H1 (cell line): ENCODE results near the gene HORMAD2.

Source experiments
- BCL11A ChIP-seq, 2 experiments: IDR thresholded peaks; one replicate each; pipeline ENCODE4 v1.6.1; 2011; ENCODE audit warnings: low read depth in 2 of 2, low read length in 2 of 2, mild to moderate bottlenecking in 2 of 2
- CEBPB ChIP-seq: IDR thresholded peaks from 2 replicates; pipeline ENCODE4 v1.6.1; 2012; ENCODE audit warnings: low read depth, low read length
- CTCF ChIP-seq, 3 experiments: IDR thresholded peaks; 1 replicate in 2 of 3; 2 replicates in 1 of 3; pipeline versions ENCODE4 v1.5.1 to v1.6.1; 2011; ENCODE audit warnings: low read length in 3 of 3, mild to moderate bottlenecking in 3 of 3, inconsistent platforms in 2 of 3, low read depth in 1 of 3, moderate library complexity in 1 of 3; ENCODE audit not compliant: insufficient read depth in 1 of 3; ENCODE audit errors: control extremely low read depth in 1 of 3
- EZH2 ChIP-seq: fragments of 200-600 bp; sonication (generic); IDR thresholded peaks from 2 replicates; pipeline ENCODE4 v1.7.1; 2012; ENCODE audit warnings: low read depth, mild to moderate bottlenecking, moderate library complexity, low read length, inconsistent platforms; ENCODE audit not compliant: severe bottlenecking
- NRF1 ChIP-seq: IDR thresholded peaks from 2 replicates; pipeline ENCODE4 v1.6.1; 2011; ENCODE audit warnings: mild to moderate bottlenecking, low read depth, low read length, improper control_type of control experiment
- POLR2A ChIP-seq, 2 experiments: IDR thresholded peaks; 1 replicate in 1 of 2; 2 replicates in 1 of 2; pipeline ENCODE4 v1.6.1; 2011; ENCODE audit warnings: low read depth in 2 of 2, low read length in 2 of 2, mild to moderate bottlenecking in 2 of 2; ENCODE audit errors: control extremely low read depth in 1 of 2
- POLR2AphosphoS5 ChIP-seq: IDR thresholded peaks from 2 replicates; pipeline ENCODE4 v1.6.1; 2011; ENCODE audit warnings: low read depth, low read length
- RAD21 ChIP-seq, 2 experiments: IDR thresholded peaks in 1 of 2; conservative IDR thresholded peaks in 1 of 2; 2 replicates each; pipeline ENCODE4 v1.6.1; 2011; ENCODE audit warnings: low read depth in 2 of 2, low read length in 2 of 2, improper control_type of control experiment in 1 of 2, inconsistent platforms in 1 of 2, mild to moderate bottlenecking in 1 of 2, moderate library complexity in 1 of 2
- RFX5 ChIP-seq: IDR thresholded peaks from 2 replicates; pipeline ENCODE4 v1.6.1; 2011; ENCODE audit warnings: low read depth, low read length, improper control_type of control experiment, borderline replicate concordance

GRCh38 chr22:30225220-30225927 is 145.1 kb downstream of the HORMAD2 start:
- TF ChIP-seq CTCF (IDR thresholded peaks at IDR 0.05; ENCODE audit: control extremely low read depth in 1 of 3, insufficient read depth in 1 of 3, low read depth in 1 of 3, low read length in 3 of 3) (no peak), POLR2A (IDR thresholded peaks at IDR 0.05; ENCODE audit: control extremely low read depth in 1 of 2, low read depth in 2 of 2, low read length in 2 of 2) (no peak), POLR2AphosphoS5 (no peak), EZH2 (no peak), NRF1 (no peak), BCL11A (IDR thresholded peaks at IDR 0.05; ENCODE audit: low read depth in 2 of 2, low read length in 2 of 2) (no peak), RAD21 (IDR thresholded peaks at IDR 0.05 in 1 of 2, conservative IDR thresholded peaks at IDR 0.05 in 1 of 2; ENCODE audit: low read depth in 2 of 2, low read length in 2 of 2) (no peak), RFX5 (no peak), CEBPB (no peak)
